Measurements from ENCODE around the gene FOXK1. TPM values are rescaled to one million over a fixed set of nuclear protein-coding genes. Genes with fewer than 3 reads are reported as not detected.

The FOXK1 gene
- total RNA-seq, 2 donors from 2014 or later = 36.9 to 43.4 TPM

- no peak overlapping the region for H3K9ac ChIP-seq (ENCODE audit: extremely low read depth, low read length, poor library complexity, severe bottlenecking)
- H3K36me3 ChIP-seq (ENCODE audit: control insufficient read depth, insufficient read depth, low read length) = peaks cover 13% of the 10 kb centered on the region
- no peak for TF ChIP-seq CTCF (conservative IDR thresholded peaks at IDR 0.05)
- H3K4me3 ChIP-seq (ENCODE audit: low read length) = no peak overlapping the region
- H3K27ac ChIP-seq (ENCODE audit: low read depth, low read length) = no peak overlapping the region
- H3K4me1 ChIP-seq (ENCODE audit: control insufficient read depth, insufficient read depth, low read length) = peaks cover 7% of the 10 kb centered on the region
- DNase-seq = no peak
- Mint-ChIP-seq H3K9me3 (no peaks in the 10 kb centered on the region), H3K27ac (peak overlapping the region; percentile 61), H3K27me3 (ENCODE audit: insufficient read depth) (no peaks in the 10 kb centered on the region), H3K4me3 (no peak overlapping the region), H3K36me3 (ENCODE audit: low read depth) (peaks cover 32% of the 10 kb centered on the region), H3K4me1 (peaks cover 16% of the 10 kb centered on the region)
- WGBS, 2 experiments (ENCODE audit: insufficient coverage in 1 of 2, insufficient read length in 1 of 2) = 87 to 92% methylated on average over 9 to 15 of the region's 15 CpGs
- H3K27me3 ChIP-seq (ENCODE audit: control insufficient read depth, insufficient read depth, low read length, poor library complexity, severe bottlenecking) = no peaks in the 10 kb centered on the region
- no peaks in the 10 kb centered on the region for H3K9me3 ChIP-seq (ENCODE audit: control insufficient read depth, low read length)
Measured at GRCh38 chr7:4733936-4734528, 51.9 kb downstream of the FOXK1 start.

GRCh38 chr7:4734587-4735345, 52.7 kb downstream of the FOXK1 start:
- no peaks in the 10 kb centered on the region for H3K27me3 Mint-ChIP-seq (ENCODE audit: insufficient read depth)

GRCh38 chr7:4737300-4737699, 55.2 kb downstream of the FOXK1 start:
- Histone ChIP-seq H3K4me1 (ENCODE audit: control insufficient read depth, insufficient read depth, low read length) (peaks cover 15% of the 10 kb centered on the region), H3K36me3 (ENCODE audit: control insufficient read depth, insufficient read depth, low read length) (peaks cover 24% of the 10 kb centered on the region), H3K4me3 (ENCODE audit: low read length) (no peak overlapping the region), H3K9me3 (ENCODE audit: control insufficient read depth, low read length) (no peaks in the 10 kb centered on the region), H3K27ac (ENCODE audit: low read depth, low read length) (no peak overlapping the region), H3K27me3 (ENCODE audit: control insufficient read depth, insufficient read depth, low read length, poor library complexity, severe bottlenecking) (no peaks in the 10 kb centered on the region), H3K9ac (ENCODE audit: extremely low read depth, low read length, poor library complexity, severe bottlenecking) (no peak overlapping the region)
- Mint-ChIP-seq H3K4me1 (peaks cover 19% of the 10 kb centered on the region), H3K36me3 (ENCODE audit: low read depth) (peaks cover 37% of the 10 kb centered on the region), H3K4me3 (no peak overlapping the region), H3K27me3 (ENCODE audit: insufficient read depth) (no peaks in the 10 kb centered on the region), H3K9me3 (no peaks in the 10 kb centered on the region), H3K27ac (peak overlapping the region; percentile 61)
- WGBS, 2 experiments (ENCODE audit: insufficient coverage in 1 of 2, insufficient read length in 1 of 2) = 90 to 91% methylated on average over 3 to 15 of the region's 15 CpGs
- no peak for TF ChIP-seq CTCF (conservative IDR thresholded peaks at IDR 0.05)
- DNase-seq = no peak

More at GRCh38 chr7:4734587-4735345, 52.7 kb downstream of the FOXK1 start:
- Mint-ChIP-seq H3K4me1 (peaks cover 23% of the 10 kb centered on the region), H3K4me3 (no peak overlapping the region), H3K27ac (no peak overlapping the region), H3K9me3 (no peaks in the 10 kb centered on the region), H3K36me3 (ENCODE audit: low read depth) (peaks cover 32% of the 10 kb centered on the region)
- peaks cover 15% of the 10 kb centered on the region for H3K4me1 ChIP-seq (ENCODE audit: control insufficient read depth, insufficient read depth, low read length)
- H3K4me3 ChIP-seq (ENCODE audit: low read length) = no peak overlapping the region
- no peak for DNase-seq
- no peaks in the 10 kb centered on the region for H3K9me3 ChIP-seq (ENCODE audit: control insufficient read depth, low read length)
- H3K9ac ChIP-seq (ENCODE audit: extremely low read depth, low read length, poor library complexity, severe bottlenecking) = no peak overlapping the region
- H3K36me3 ChIP-seq (ENCODE audit: control insufficient read depth, insufficient read depth, low read length) = peaks cover 13% of the 10 kb centered on the region
- TF ChIP-seq CTCF (conservative IDR thresholded peaks at IDR 0.05) = no peak
- no peaks in the 10 kb centered on the region for H3K27me3 ChIP-seq (ENCODE audit: control insufficient read depth, insufficient read depth, low read length, poor library complexity, severe bottlenecking)
- 96% methylated on average over 14 to 23 of the region's 23 CpGs for WGBS, 2 experiments (ENCODE audit: insufficient coverage in 1 of 2, insufficient read length in 1 of 2)
- no peak overlapping the region for H3K27ac ChIP-seq (ENCODE audit: low read depth, low read length)

Data from endodermal cell (in vitro differentiated cells).